Mesothelial cell of epicardium (in vitro differentiated cells): ENCODE data around the gene NHSL2. TPM values are rescaled to one million over a fixed set of nuclear protein-coding genes. Genes with fewer than 3 reads are reported as not detected.
"Not testable (repeated sequence)": the region's sequence is repeated elsewhere in the genome, so short reads cannot be mapped to it uniquely, and the experiment has no call there.

ENCODE experiments used
- DNase-seq, 2 experiments: peaks; one replicate each; pipeline ENCODE4 v3.0.0; 2021; ENCODE audit warnings: low spot score in 2 of 2; ENCODE audit not compliant: unreplicated experiment in 2 of 2
- H3K27ac Mint-ChIP-seq: 2 replicates; pipeline ENCODE4 v1.8.0; 2021; ENCODE audit warnings: mixed read lengths
- H3K27me3 Mint-ChIP-seq: 2 replicates; pipeline ENCODE4 v1.8.0; 2021; ENCODE audit warnings: low read depth, mixed read lengths
- H3K36me3 Mint-ChIP-seq: 2 replicates; pipeline ENCODE4 v1.8.0; 2021; ENCODE audit warnings: mixed read lengths
- H3K4me1 Mint-ChIP-seq: 2 replicates; pipeline ENCODE4 v1.8.0; 2021; ENCODE audit warnings: mixed read lengths
- H3K4me3 Mint-ChIP-seq: 2 replicates; pipeline ENCODE4 v1.8.0; 2021; ENCODE audit warnings: mild to moderate bottlenecking, moderate library complexity, mixed read lengths
- H3K9me3 Mint-ChIP-seq: 2 replicates; pipeline ENCODE4 v1.8.0; 2021; ENCODE audit warnings: mixed read lengths
- CTCF ChIP-seq: fragments of 200-600 bp; sonication (generic); IDR thresholded peaks from one replicate; pipeline ENCODE4 v1.5.0; 2021; ENCODE audit warnings: antibody characterized with exemption; ENCODE audit not compliant: unreplicated experiment
- total RNA-seq: library from RNA; stranded (reverse); gene quantifications from 3 replicates; pipeline ENCODE4 v1.2.1, GENCODE V29; 2021

NHSL2 gene
- total RNA-seq, 1 donor from 2014 or later = 24.0 TPM

DNA sequence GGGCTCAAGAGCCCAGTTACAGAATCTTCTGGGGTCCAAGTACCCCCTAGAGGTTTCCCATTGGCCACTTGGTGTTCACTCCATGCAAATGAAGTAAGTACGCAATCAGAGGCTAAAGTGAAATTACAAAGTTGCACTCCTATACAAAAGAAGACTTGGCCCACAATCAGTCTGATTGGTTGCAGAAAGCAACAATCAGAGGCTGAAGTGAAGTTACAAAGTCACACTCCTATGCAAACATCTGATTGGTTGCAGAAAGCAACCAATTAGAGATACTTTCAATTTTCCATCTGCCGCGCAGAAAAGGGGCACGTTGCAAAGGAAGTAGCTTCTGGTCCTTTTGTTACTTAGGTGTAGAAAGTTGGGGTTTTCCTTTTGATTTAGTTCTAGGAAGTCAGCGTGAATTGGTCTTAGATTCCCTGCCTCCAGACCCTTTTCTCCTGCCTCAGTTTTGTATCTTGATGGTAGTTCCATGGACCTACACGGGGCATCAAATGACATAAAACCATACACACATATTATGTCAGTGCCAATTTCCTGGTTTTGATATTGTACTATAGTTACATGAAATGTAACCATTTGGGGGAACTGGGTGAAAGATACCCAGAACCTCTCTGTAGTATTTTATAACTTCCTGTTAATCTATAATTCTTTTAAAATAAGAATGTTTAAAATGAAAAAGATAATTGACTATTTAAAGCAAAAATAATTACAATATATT is 258.5 kb downstream of the NHSL2 start:
- H3K27me3 Mint-ChIP-seq = peaks cover 2% of the 10 kb centered on the region
- H3K9me3 Mint-ChIP-seq = peaks cover 15% of the 10 kb centered on the region
- DNase-seq = no peak
- H3K4me3 Mint-ChIP-seq = no peak overlapping the region
- TF ChIP-seq CTCF = no peak
- H3K27ac Mint-ChIP-seq = no peak overlapping the region
- H3K4me1 Mint-ChIP-seq = no peaks in the 10 kb centered on the region
- no peaks in the 10 kb centered on the region for H3K36me3 Mint-ChIP-seq

- H3K9me3 Mint-ChIP-seq = peaks cover 26% of the 10 kb centered on the region
- H3K4me1 Mint-ChIP-seq, H3K27ac Mint-ChIP-seq, H3K27me3 Mint-ChIP-seq, H3K4me3 Mint-ChIP-seq, H3K36me3 Mint-ChIP-seq, DNase-seq: not testable (repeated sequence)
Measured at GRCh38 chrX:72176289-72176688, 265.6 kb downstream of the NHSL2 start.

- Mint-ChIP-seq H3K27ac (no peak overlapping the region), H3K27me3 (peaks cover 2% of the 10 kb centered on the region), H3K9me3 (peaks cover 26% of the 10 kb centered on the region), H3K4me3 (no peak overlapping the region), H3K4me1 (no peaks in the 10 kb centered on the region), H3K36me3 (no peaks in the 10 kb centered on the region)
- DNase-seq = no peak
- TF ChIP-seq CTCF = no peak
Measured at GRCh38 chrX:72176981-72177380, 266.3 kb downstream of the NHSL2 start.

GRCh38 chrX:72180539-72180938 is 269.9 kb downstream of the NHSL2 start:
- no peak for DNase-seq
- TF ChIP-seq CTCF = no peak
- Mint-ChIP-seq H3K4me3 (no peak overlapping the region), H3K4me1 (no peaks in the 10 kb centered on the region), H3K36me3 (peaks cover 4% of the 10 kb centered on the region), H3K27me3 (no peaks in the 10 kb centered on the region), H3K27ac (no peak overlapping the region), H3K9me3 (peaks cover 23% of the 10 kb centered on the region)

- DNase-seq = peak; percentile 82 to 86
- Mint-ChIP-seq H3K27me3 (no peaks in the 10 kb centered on the region), H3K4me1 (no peaks in the 10 kb centered on the region), H3K4me3 (no peak within 1 kb of the TSS), H3K9me3 (peaks cover 18% of the 10 kb centered on the region), H3K27ac (no peak within 1 kb of the TSS), H3K36me3 (peaks cover 6% of the 10 kb centered on the region)
- no peak for TF ChIP-seq CTCF
Measured at GRCh38 chrX:72181178-72182125, 270.8 kb downstream of the NHSL2 start, which contains the start of gene PIN4. TSS of gene PIN4 (plus strand) at chrX:72181757. CDS start at chrX:72181786, 29 bp downstream.

DNA sequence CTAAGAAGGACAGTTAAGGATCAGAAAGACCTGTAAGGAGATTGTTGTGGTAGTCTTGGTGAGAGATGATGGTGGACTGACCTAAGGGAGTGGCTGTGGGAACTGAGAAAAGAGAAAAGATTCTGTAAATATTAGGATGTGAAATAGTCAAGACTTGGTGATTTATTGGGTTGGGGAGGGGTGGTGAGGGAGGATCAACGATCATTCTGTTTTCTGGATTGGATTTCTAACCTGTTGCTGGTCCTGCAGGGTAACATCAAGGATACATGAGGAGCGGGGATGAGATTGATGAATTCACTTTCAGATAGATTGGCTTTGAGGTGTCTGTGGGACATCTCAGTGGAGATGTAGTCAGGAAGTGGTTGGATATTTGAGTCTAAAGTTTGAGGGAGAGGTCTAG is 272.3 kb downstream of the NHSL2 start:
- TF ChIP-seq CTCF = no peak
- Mint-ChIP-seq H3K4me3 (no peak overlapping the region), H3K27ac (no peak overlapping the region), H3K4me1 (no peaks in the 10 kb centered on the region), H3K27me3 (no peaks in the 10 kb centered on the region), H3K36me3 (peaks cover 9% of the 10 kb centered on the region), H3K9me3 (peaks cover 11% of the 10 kb centered on the region)
- DNase-seq = no peak
